Fibroblast of mammary gland (primary cell): Measurements from ENCODE around the gene SH3GL3.

Experiments used
- DNase-seq: peaks from one replicate; pipeline ENCODE4 v3.0.0-alpha.2; 2010; ENCODE audit warnings: low read depth
- H3K4me3 ChIP-seq: 2 replicates; pipeline ENCODE4 v1.5.1; 2011; ENCODE audit warnings: low read depth, mild to moderate bottlenecking, low read length, moderate library complexity; ENCODE audit not compliant: control insufficient read depth
- CTCF ChIP-seq: conservative IDR thresholded peaks from 2 replicates; pipeline ENCODE4 v1.5.1; 2011; ENCODE audit warnings: low read depth, low read length, inconsistent platforms; ENCODE audit not compliant: control insufficient read depth, insufficient read depth

The SH3GL3 gene

GRCh38 chr15:83658430-83659416 lies 211.6 kb downstream of the SH3GL3 start:
- no peak for TF ChIP-seq CTCF
- no peak for DNase-seq
- no peak overlapping the region for H3K4me3 ChIP-seq

- DNase-seq, result no peak
- no peak for TF ChIP-seq CTCF
Observed at GRCh38 chr15:83659417-83659812, 212.3 kb downstream of the SH3GL3 start.

GRCh38 chr15:83665480-83665879 lies 218.3 kb downstream of the SH3GL3 start:
- no peak for DNase-seq
- no peak overlapping the region for H3K4me3 ChIP-seq
- TF ChIP-seq CTCF, result no peak

More at GRCh38 chr15:83659417-83659812, 212.3 kb downstream of the SH3GL3 start:
- H3K4me3 ChIP-seq, result no peak overlapping the region
